SK-N-SH treated with all-trans-retinoic acid at 6 μM for 48 hours (cell line): ENCODE results near the gene STAM.

Experiments used
- ATAC-seq: fragments of 200-7000 bp; cut with Tn5 transposase; 3 replicates; pipeline ENCODE4 v1.9.1; 2020; ENCODE audit warnings: mild to moderate bottlenecking, moderate library complexity
- ARNTL ChIP-seq: fragments of 450-650 bp; formaldehyde crosslinking; IDR thresholded peaks from 2 replicates; pipeline ENCODE4 v1.5.0; 2020; ENCODE audit warnings: low read depth, mild to moderate bottlenecking, moderate library complexity, borderline replicate concordance
- BACH2 ChIP-seq: fragments of 250-450 bp; sonication (Bioruptor Pico); IDR thresholded peaks from 2 replicates; pipeline ENCODE4 v1.9.0; 2021; ENCODE audit warnings: mild to moderate bottlenecking, borderline replicate concordance
- CSDC2 ChIP-seq: fragments of 250-450 bp; sonication (Bioruptor Pico); IDR thresholded peaks from 2 replicates; pipeline ENCODE4 v1.5.0; 2020; ENCODE audit warnings: mild to moderate bottlenecking, moderate library complexity
- ESRRG ChIP-seq: fragments of 250-450 bp; sonication (Bioruptor Pico); IDR thresholded peaks from 2 replicates; pipeline ENCODE4 v1.6.1; 2021; ENCODE audit warnings: mild to moderate bottlenecking
- GLIS3 ChIP-seq: fragments of 250-450 bp; sonication (Bioruptor Pico); IDR thresholded peaks from 2 replicates; pipeline ENCODE4 v1.5.0; 2020; ENCODE audit warnings: mild to moderate bottlenecking, moderate library complexity
- ISL1 ChIP-seq: fragments of 250-450 bp; sonication (Bioruptor Pico); IDR thresholded peaks from 2 replicates; pipeline ENCODE4 v2.1.2; 2022; ENCODE audit warnings: mild to moderate bottlenecking, moderate library complexity
- PPARA ChIP-seq: fragments of 250-450 bp; sonication (Bioruptor Pico); IDR thresholded peaks from 2 replicates; pipeline ENCODE4 v1.5.0; 2020; ENCODE audit warnings: mild to moderate bottlenecking, borderline replicate concordance
- RARB ChIP-seq: fragments of 250-450 bp; sonication (Bioruptor Pico); IDR thresholded peaks from 2 replicates; pipeline ENCODE4 v1.8.0; 2021; ENCODE audit warnings: mild to moderate bottlenecking, moderate library complexity
- TCF4 ChIP-seq: fragments of 250-450 bp; sonication (Bioruptor Pico); IDR thresholded peaks from 2 replicates; pipeline ENCODE4 v1.8.0; 2021; ENCODE audit warnings: mild to moderate bottlenecking, moderate library complexity, borderline replicate concordance
- TOX ChIP-seq: fragments of 250-450 bp; sonication (Bioruptor Pico); IDR thresholded peaks from 2 replicates; pipeline ENCODE4 v1.8.0; 2021; ENCODE audit warnings: mild to moderate bottlenecking, moderate library complexity, borderline replicate concordance
- TSHZ2 ChIP-seq: fragments of 250-450 bp; sonication (Bioruptor Pico); IDR thresholded peaks from 2 replicates; pipeline ENCODE4 v1.5.0; 2020; ENCODE audit warnings: mild to moderate bottlenecking, moderate library complexity
- ZC3H10 ChIP-seq: fragments of 250-450 bp; sonication (Bioruptor Pico); IDR thresholded peaks from 2 replicates; pipeline ENCODE4 v1.5.1; 2021; ENCODE audit warnings: mild to moderate bottlenecking, moderate library complexity
- ZFP3 ChIP-seq: fragments of 250-450 bp; sonication (Bioruptor Pico); IDR thresholded peaks from 2 replicates; pipeline ENCODE4 v1.5.0; 2020; ENCODE audit warnings: mild to moderate bottlenecking, moderate library complexity
- ZFP30 ChIP-seq: fragments of 450-650 bp; formaldehyde crosslinking; IDR thresholded peaks from 2 replicates; pipeline ENCODE4 v1.5.0; 2022; ENCODE audit warnings: mild to moderate bottlenecking, moderate library complexity
- ZNF70 ChIP-seq: fragments of 450-650 bp; formaldehyde crosslinking; IDR thresholded peaks from 2 replicates; pipeline ENCODE4 v1.5.0; 2020; ENCODE audit warnings: mild to moderate bottlenecking, moderate library complexity
- ZNF8 ChIP-seq: fragments of 450-650 bp; formaldehyde crosslinking; IDR thresholded peaks from 2 replicates; pipeline ENCODE4 v1.5.0; 2020; ENCODE audit warnings: mild to moderate bottlenecking, moderate library complexity
- TF ChIP-seq, protein P1 (sequence below): fragments of 250-450 bp; sonication (Bioruptor Pico); IDR thresholded peaks from 2 replicates; pipeline ENCODE4 v1.5.1; 2021; ENCODE audit warnings: mild to moderate bottlenecking, moderate library complexity
- TF ChIP-seq, protein P2 (sequence below): fragments of 250-450 bp; sonication (Bioruptor Pico); IDR thresholded peaks from 2 replicates; pipeline ENCODE4 v1.8.0; 2020; ENCODE audit warnings: mild to moderate bottlenecking, moderate library complexity, borderline replicate concordance
- TF ChIP-seq, protein P3 (sequence below): fragments of 250-450 bp; sonication (Bioruptor Pico); IDR thresholded peaks from 2 replicates; pipeline ENCODE4 v1.8.0; 2021; ENCODE audit warnings: low read depth, mild to moderate bottlenecking, moderate library complexity, borderline replicate concordance
- TF ChIP-seq, protein P4 (sequence below): fragments of 250-450 bp; sonication (Bioruptor Pico); IDR thresholded peaks from 2 replicates; pipeline ENCODE4 v1.5.1; 2020; ENCODE audit warnings: low read depth, mild to moderate bottlenecking, moderate library complexity

The STAM gene

DNA sequence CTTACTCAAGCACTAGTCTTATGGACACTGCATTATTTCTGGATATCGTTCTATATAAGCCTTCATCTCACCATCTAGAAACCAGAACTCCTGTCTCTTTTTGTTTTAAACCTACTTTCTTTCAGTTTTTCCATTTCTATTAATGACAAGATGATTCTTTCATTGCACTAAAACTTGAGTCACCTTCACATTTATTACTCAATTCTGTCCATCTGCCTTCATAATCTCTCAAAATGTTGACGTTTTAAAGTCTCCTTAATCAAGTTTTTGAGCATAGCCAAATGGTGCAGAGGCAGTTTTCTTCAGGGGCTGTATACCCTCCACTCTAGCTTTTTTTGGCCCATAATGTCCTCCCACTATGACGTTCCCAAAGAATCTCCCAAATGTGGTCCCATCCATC is 17.6 kb downstream of the STAM start:
- no peak for ATAC-seq
- TF ChIP-seq, protein P1, sequence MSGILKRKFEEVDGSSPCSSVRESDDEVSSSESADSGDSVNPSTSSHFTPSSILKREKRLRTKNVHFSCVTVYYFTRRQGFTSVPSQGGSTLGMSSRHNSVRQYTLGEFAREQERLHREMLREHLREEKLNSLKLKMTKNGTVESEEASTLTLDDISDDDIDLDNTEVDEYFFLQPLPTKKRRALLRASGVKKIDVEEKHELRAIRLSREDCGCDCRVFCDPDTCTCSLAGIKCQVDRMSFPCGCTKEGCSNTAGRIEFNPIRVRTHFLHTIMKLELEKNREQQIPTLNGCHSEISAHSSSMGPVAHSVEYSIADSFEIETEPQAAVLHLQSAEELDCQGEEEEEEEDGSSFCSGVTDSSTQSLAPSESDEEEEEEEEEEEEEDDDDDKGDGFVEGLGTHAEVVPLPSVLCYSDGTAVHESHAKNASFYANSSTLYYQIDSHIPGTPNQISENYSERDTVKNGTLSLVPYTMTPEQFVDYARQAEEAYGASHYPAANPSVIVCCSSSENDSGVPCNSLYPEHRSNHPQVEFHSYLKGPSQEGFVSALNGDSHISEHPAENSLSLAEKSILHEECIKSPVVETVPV (CRISPR knock-in tag), result no peak
- TF ChIP-seq TSHZ2 (CRISPR knock-in tag), result no peak
- TF ChIP-seq, protein P2, sequence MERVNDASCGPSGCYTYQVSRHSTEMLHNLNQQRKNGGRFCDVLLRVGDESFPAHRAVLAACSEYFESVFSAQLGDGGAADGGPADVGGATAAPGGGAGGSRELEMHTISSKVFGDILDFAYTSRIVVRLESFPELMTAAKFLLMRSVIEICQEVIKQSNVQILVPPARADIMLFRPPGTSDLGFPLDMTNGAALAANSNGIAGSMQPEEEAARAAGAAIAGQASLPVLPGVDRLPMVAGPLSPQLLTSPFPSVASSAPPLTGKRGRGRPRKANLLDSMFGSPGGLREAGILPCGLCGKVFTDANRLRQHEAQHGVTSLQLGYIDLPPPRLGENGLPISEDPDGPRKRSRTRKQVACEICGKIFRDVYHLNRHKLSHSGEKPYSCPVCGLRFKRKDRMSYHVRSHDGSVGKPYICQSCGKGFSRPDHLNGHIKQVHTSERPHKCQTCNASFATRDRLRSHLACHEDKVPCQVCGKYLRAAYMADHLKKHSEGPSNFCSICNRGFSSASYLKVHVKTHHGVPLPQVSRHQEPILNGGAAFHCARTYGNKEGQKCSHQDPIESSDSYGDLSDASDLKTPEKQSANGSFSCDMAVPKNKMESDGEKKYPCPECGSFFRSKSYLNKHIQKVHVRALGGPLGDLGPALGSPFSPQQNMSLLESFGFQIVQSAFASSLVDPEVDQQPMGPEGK, result no peak
- TF ChIP-seq, protein P3, sequence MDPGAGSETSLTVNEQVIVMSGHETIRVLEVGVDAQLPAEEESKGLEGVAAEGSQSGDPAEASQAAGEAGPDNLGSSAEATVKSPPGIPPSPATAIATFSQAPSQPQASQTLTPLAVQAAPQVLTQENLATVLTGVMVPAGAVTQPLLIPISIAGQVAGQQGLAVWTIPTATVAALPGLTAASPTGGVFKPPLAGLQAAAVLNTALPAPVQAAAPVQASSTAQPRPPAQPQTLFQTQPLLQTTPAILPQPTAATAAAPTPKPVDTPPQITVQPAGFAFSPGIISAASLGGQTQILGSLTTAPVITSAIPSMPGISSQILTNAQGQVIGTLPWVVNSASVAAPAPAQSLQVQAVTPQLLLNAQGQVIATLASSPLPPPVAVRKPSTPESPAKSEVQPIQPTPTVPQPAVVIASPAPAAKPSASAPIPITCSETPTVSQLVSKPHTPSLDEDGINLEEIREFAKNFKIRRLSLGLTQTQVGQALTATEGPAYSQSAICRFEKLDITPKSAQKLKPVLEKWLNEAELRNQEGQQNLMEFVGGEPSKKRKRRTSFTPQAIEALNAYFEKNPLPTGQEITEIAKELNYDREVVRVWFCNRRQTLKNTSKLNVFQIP (CRISPR knock-in tag), result no peak
- TF ChIP-seq CSDC2 (CRISPR knock-in tag), result no peak
- TF ChIP-seq ESRRG (CRISPR knock-in tag), result no peak
- no peak for TF ChIP-seq ZFP3
- no peak for TF ChIP-seq RARB (CRISPR knock-in tag)
- no peak for TF ChIP-seq PPARA (CRISPR knock-in tag)
- no peak for TF ChIP-seq ZFP30 (CRISPR knock-in tag)
- TF ChIP-seq ZNF70 (CRISPR knock-in tag), result no peak
- TF ChIP-seq, protein P4, sequence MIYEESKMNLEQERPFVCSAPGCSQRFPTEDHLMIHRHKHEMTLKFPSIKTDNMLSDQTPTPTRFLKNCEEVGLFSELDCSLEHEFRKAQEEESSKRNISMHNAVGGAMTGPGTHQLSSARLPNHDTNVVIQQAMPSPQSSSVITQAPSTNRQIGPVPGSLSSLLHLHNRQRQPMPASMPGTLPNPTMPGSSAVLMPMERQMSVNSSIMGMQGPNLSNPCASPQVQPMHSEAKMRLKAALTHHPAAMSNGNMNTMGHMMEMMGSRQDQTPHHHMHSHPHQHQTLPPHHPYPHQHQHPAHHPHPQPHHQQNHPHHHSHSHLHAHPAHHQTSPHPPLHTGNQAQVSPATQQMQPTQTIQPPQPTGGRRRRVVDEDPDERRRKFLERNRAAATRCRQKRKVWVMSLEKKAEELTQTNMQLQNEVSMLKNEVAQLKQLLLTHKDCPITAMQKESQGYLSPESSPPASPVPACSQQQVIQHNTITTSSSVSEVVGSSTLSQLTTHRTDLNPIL (CRISPR knock-in tag), result no peak
- TF ChIP-seq TCF4 (CRISPR knock-in tag), result no peak
- no peak for TF ChIP-seq TOX
- no peak for TF ChIP-seq ZNF8 (CRISPR knock-in tag)
- no peak for TF ChIP-seq GLIS3 (CRISPR knock-in tag)
- TF ChIP-seq ISL1 (CRISPR knock-in tag), result no peak
- no peak for TF ChIP-seq ZC3H10 (CRISPR knock-in tag)

DNA sequence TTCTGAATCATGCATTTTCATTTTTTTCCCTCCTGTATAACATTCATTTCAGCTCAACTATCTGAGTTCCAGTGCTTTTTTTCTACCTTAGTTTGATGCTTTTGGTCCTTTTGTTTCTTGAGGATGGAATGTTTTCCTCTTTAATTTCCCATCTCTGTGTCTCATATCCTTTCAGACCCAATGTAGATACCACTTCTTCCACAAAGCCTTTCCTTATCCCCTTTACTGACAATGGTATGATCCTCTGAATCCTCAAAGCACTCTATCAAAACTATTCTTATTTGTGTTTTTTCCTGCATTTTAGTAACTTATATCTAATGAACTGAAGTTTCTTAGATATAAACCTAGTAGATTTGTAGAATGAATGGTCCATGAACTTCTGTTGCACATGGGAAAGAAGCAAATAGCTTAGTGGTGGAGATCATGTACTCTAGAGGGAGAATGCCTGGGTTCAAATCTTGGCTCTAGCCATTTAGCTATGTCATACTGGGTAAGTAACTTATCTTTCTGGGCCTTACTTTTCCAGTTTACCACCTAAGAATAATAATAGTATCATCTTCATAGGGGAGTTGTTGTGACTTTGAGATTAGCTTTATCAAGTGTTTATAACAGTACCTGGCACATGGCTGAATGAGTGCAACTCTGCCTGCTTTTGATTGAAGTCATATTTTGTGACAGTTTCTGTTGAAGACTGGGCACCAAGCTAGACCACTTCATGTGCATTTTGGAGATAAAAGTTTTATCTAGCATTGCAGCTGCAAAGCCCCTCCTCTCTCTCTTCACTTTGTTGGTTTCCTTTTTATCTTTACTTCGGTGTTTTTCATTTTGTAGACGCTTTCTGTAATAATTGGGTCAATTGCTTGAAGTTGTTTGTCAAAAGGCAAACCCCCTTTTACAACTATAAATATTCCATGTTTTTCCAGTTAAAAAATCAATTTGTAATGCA is 18.5 kb downstream of the STAM start:
- TF ChIP-seq GLIS3 (CRISPR knock-in tag), result no peak
- TF ChIP-seq BACH2 (CRISPR knock-in tag), result no peak
- no peak for TF ChIP-seq ZFP3
- no peak for TF ChIP-seq ESRRG (CRISPR knock-in tag)
- no peak for TF ChIP-seq RARB (CRISPR knock-in tag)

DNA sequence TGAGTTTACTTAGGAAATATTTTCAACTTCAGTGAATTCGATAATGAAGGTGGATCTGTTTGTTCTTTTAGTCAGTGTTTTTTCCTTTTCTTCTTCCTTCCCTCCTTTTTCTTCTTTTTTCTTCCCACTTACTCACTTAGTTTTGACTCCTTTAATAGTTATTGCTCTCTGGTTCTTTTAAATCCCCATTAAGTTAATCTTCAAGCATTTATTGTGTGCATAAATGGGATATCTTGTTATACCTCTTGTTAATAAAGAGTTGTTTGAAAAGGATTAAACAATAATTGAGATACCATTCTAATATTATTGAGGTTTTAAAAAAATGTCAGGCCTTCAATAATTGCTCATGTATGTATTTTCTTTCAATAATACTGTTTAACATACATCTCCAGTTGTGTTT is 19.5 kb downstream of the STAM start:
- no peak for ATAC-seq

More for the DNA sequence above, 18.5 kb downstream of the STAM start:
- ATAC-seq, result no peak

More for the DNA sequence above, 19.5 kb downstream of the STAM start:
- TF ChIP-seq CSDC2 (CRISPR knock-in tag) (no peak), ZFP3 (no peak), ZNF8 (CRISPR knock-in tag) (no peak), ESRRG (CRISPR knock-in tag) (no peak), BACH2 (CRISPR knock-in tag) (no peak), RARB (CRISPR knock-in tag) (no peak), ARNTL (CRISPR knock-in tag) (no peak), ISL1 (CRISPR knock-in tag) (no peak)
